ENCODE measurements around the gene GOLGA8B.
"Not testable (repeated sequence)": the region's sequence is repeated elsewhere in the genome, so short reads cannot be mapped to it uniquely, and the experiment has no call there.

GRCh38 chr15:34564711-34565110 lies 18.7 kb downstream of the GOLGA8B start:
- not testable (repeated sequence) for TF ChIP-seq POLR2AphosphoS5 (IDR thresholded peaks at IDR 0.05; ENCODE audit: borderline replicate concordance, low read depth, low read length); EZH2 (IDR thresholded peaks at IDR 0.05)

Data from SK-N-MC (cell line).